ENCODE results near the gene SPPL3.

Gene SPPL3

GRCh38 chr12:120775862-120776552, 128.2 kb downstream of the SPPL3 start:
- no peaks in the 10 kb centered on the region for H3K36me3 ChIP-seq (ENCODE audit: control insufficient read depth, insufficient read depth, low read length)

GRCh38 chr12:120774169-120774916, 129.8 kb downstream of the SPPL3 start:
- no peaks in the 10 kb centered on the region for H3K27me3 ChIP-seq (ENCODE audit: control insufficient read depth, insufficient read depth, low read length)
- no peaks in the 10 kb centered on the region for H3K36me3 ChIP-seq (ENCODE audit: control insufficient read depth, insufficient read depth, low read length)
- no peaks in the 10 kb centered on the region for H3K9me3 ChIP-seq (ENCODE audit: control insufficient read depth, low read length)
- H3K4me1 ChIP-seq (ENCODE audit: control insufficient read depth, insufficient read depth, low read length) = no peaks in the 10 kb centered on the region
- no peak overlapping the region for H3K4me3 ChIP-seq (ENCODE audit: low read length)
- H3K9ac ChIP-seq (ENCODE audit: low read length) = no peak overlapping the region

More at GRCh38 chr12:120775862-120776552, 128.2 kb downstream of the SPPL3 start:
- H3K27me3 ChIP-seq (ENCODE audit: control insufficient read depth, insufficient read depth, low read length) = no peaks in the 10 kb centered on the region
- H3K9me3 ChIP-seq (ENCODE audit: control insufficient read depth, low read length) = no peaks in the 10 kb centered on the region
- no peak overlapping the region for H3K9ac ChIP-seq (ENCODE audit: low read length)
- no peaks in the 10 kb centered on the region for H3K4me1 ChIP-seq (ENCODE audit: control insufficient read depth, insufficient read depth, low read length)
- H3K4me3 ChIP-seq (ENCODE audit: low read length) = no peak overlapping the region

- H3K36me3 ChIP-seq (ENCODE audit: control insufficient read depth, insufficient read depth, low read length) = peaks cover 8% of the 10 kb centered on the region
- no peak overlapping the region for H3K9ac ChIP-seq (ENCODE audit: low read length)
- H3K27me3 ChIP-seq (ENCODE audit: control insufficient read depth, insufficient read depth, low read length) = no peaks in the 10 kb centered on the region
- H3K9me3 ChIP-seq (ENCODE audit: control insufficient read depth, low read length) = no peaks in the 10 kb centered on the region
- no peaks in the 10 kb centered on the region for H3K4me1 ChIP-seq (ENCODE audit: control insufficient read depth, insufficient read depth, low read length)
- H3K4me3 ChIP-seq (ENCODE audit: low read length) = no peak overlapping the region
Measured at GRCh38 chr12:120771097-120771496, 133.1 kb downstream of the SPPL3 start.

- Histone ChIP-seq H3K27me3 (ENCODE audit: control insufficient read depth, insufficient read depth, low read length) (no peaks in the 10 kb centered on the region), H3K4me3 (ENCODE audit: low read length) (no peak overlapping the region), H3K36me3 (ENCODE audit: control insufficient read depth, insufficient read depth, low read length) (peaks cover 13% of the 10 kb centered on the region), H3K9ac (ENCODE audit: low read length) (no peak overlapping the region), H3K9me3 (ENCODE audit: control insufficient read depth, low read length) (no peaks in the 10 kb centered on the region), H3K4me1 (ENCODE audit: control insufficient read depth, insufficient read depth, low read length) (no peaks in the 10 kb centered on the region)
Measured at GRCh38 chr12:120767071-120768024, 136.8 kb downstream of the SPPL3 start.

- Histone ChIP-seq H3K27me3 (ENCODE audit: control insufficient read depth, insufficient read depth, low read length) (no peaks in the 10 kb centered on the region), H3K9ac (ENCODE audit: low read length) (no peak overlapping the region), H3K9me3 (ENCODE audit: control insufficient read depth, low read length) (no peaks in the 10 kb centered on the region), H3K4me1 (ENCODE audit: control insufficient read depth, insufficient read depth, low read length) (no peaks in the 10 kb centered on the region), H3K36me3 (ENCODE audit: control insufficient read depth, insufficient read depth, low read length) (peaks cover 13% of the 10 kb centered on the region), H3K4me3 (ENCODE audit: low read length) (no peak overlapping the region)
Measured at GRCh38 chr12:120766566-120766965, 137.6 kb downstream of the SPPL3 start.

GRCh38 chr12:120764816-120765215, 139.3 kb downstream of the SPPL3 start:
- Histone ChIP-seq H3K4me3 (ENCODE audit: low read length) (no peak overlapping the region), H3K9ac (ENCODE audit: low read length) (no peak overlapping the region), H3K27me3 (ENCODE audit: control insufficient read depth, insufficient read depth, low read length) (no peaks in the 10 kb centered on the region), H3K9me3 (ENCODE audit: control insufficient read depth, low read length) (no peaks in the 10 kb centered on the region), H3K4me1 (ENCODE audit: control insufficient read depth, insufficient read depth, low read length) (no peaks in the 10 kb centered on the region), H3K36me3 (ENCODE audit: control insufficient read depth, insufficient read depth, low read length) (peaks cover 13% of the 10 kb centered on the region)

GRCh38 chr12:120763250-120763649, 140.9 kb downstream of the SPPL3 start:
- Histone ChIP-seq H3K36me3 (ENCODE audit: control insufficient read depth, insufficient read depth, low read length) (peaks cover 13% of the 10 kb centered on the region), H3K9ac (ENCODE audit: low read length) (no peak overlapping the region), H3K4me1 (ENCODE audit: control insufficient read depth, insufficient read depth, low read length) (no peaks in the 10 kb centered on the region), H3K9me3 (ENCODE audit: control insufficient read depth, low read length) (no peaks in the 10 kb centered on the region), H3K4me3 (ENCODE audit: low read length) (no peak overlapping the region), H3K27me3 (ENCODE audit: control insufficient read depth, insufficient read depth, low read length) (no peaks in the 10 kb centered on the region)

- Histone ChIP-seq H3K36me3 (ENCODE audit: control insufficient read depth, insufficient read depth, low read length) (peaks cover 11% of the 10 kb centered on the region), H3K4me3 (ENCODE audit: low read length) (no peak overlapping the region), H3K27me3 (ENCODE audit: control insufficient read depth, insufficient read depth, low read length) (no peaks in the 10 kb centered on the region), H3K4me1 (ENCODE audit: control insufficient read depth, insufficient read depth, low read length) (no peaks in the 10 kb centered on the region), H3K9ac (ENCODE audit: low read length) (no peak overlapping the region), H3K9me3 (ENCODE audit: control insufficient read depth, low read length) (no peaks in the 10 kb centered on the region)
Measured at GRCh38 chr12:120762086-120762485, 142.1 kb downstream of the SPPL3 start.

- Histone ChIP-seq H3K9ac (ENCODE audit: low read length) (no peak overlapping the region), H3K36me3 (ENCODE audit: control insufficient read depth, insufficient read depth, low read length) (peaks cover 8% of the 10 kb centered on the region), H3K4me1 (ENCODE audit: control insufficient read depth, insufficient read depth, low read length) (no peaks in the 10 kb centered on the region), H3K9me3 (ENCODE audit: control insufficient read depth, low read length) (no peaks in the 10 kb centered on the region), H3K4me3 (ENCODE audit: low read length) (no peak overlapping the region), H3K27me3 (ENCODE audit: control insufficient read depth, insufficient read depth, low read length) (no peaks in the 10 kb centered on the region)
Measured at GRCh38 chr12:120761519-120761934, 142.6 kb downstream of the SPPL3 start.

GRCh38 chr12:120760349-120761254, 143.6 kb downstream of the SPPL3 start:
- Histone ChIP-seq H3K27me3 (ENCODE audit: control insufficient read depth, insufficient read depth, low read length) (no peaks in the 10 kb centered on the region), H3K4me3 (ENCODE audit: low read length) (no peak overlapping the region), H3K36me3 (ENCODE audit: control insufficient read depth, insufficient read depth, low read length) (peaks cover 5% of the 10 kb centered on the region)

More at GRCh38 chr12:120760349-120761254, 143.6 kb downstream of the SPPL3 start:
- H3K9ac ChIP-seq (ENCODE audit: low read length) = no peak overlapping the region
- H3K4me1 ChIP-seq (ENCODE audit: control insufficient read depth, insufficient read depth, low read length) = no peaks in the 10 kb centered on the region
- no peaks in the 10 kb centered on the region for H3K9me3 ChIP-seq (ENCODE audit: control insufficient read depth, low read length)
